HG02884 (cell line): ENCODE measurements around the gene KHNYN.

Experiments used
- ATAC-seq: cut with Tn5 transposase; IDR thresholded peaks from one replicate; pipeline ENCODE4 v1.9.1; 2021; ENCODE audit warnings: mild to moderate bottlenecking, moderate library complexity; ENCODE audit not compliant: unreplicated experiment

The KHNYN gene

DNA sequence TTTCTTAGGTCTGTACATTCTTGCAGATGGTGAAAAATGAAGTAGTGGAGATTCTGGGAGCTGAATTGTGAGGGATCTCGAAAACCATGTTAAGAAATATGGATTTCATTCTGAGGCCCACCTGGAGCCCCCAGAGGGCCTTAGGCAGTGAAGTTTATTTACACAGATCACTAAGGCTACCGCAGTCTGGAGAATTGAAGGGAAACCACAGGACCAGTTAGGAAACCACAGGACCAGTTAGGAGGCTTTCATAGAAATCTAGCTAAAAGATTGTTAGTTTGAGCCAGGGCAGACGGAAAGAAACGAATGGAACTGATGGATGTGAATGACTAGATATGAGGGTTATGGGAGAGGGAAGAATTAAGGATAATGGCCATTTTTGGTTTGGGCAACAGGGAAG, 7.5 kb upstream of the KHNYN start:
- no peak for ATAC-seq

DNA sequence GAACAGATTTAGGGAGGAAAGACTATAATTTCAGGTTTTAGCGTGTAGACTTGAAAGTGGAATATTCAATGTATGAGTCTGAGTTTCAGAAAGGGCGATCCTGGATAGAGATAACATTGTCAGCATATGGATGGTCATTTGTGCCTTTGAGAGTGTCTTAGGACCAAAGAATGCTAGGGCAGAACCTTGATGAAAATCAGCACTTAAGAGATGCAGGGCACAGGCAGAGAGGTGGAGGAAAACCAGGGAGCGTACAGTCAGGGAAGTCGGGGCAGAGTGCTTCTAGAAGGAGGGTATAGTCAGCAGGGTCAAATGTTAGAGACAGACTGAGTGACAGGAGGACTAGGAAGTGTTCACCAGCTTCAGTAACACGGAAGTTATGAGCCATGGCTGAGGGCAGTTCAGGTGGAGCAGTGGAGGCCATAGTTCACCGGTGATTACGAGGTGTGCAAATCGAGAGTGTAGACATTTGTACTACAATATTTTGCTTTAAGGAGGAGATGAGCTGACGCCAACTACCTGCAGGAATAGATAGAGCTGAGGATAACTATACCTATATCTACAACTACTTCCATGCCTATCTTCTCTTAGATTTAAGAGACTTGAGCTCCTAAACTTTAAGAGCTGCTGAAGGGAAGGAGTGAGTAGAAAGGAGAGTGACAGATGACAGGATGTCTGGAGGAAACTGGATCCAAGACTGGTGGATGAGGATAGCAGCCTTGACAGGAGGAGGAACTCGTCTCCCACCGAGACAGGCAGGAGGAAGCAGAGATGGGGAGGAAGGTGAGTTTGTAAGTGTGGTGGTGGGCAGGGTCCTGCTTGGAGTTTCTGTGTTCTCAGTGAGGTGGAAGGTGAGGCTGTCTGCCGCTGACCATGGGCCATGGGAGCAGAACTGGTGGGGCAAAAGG, 6.8 kb upstream of the KHNYN start:
- no peak for ATAC-seq

GRCh38 chr14:24425704-24426103, 4.0 kb upstream of the KHNYN start:
- no peak for ATAC-seq

DNA sequence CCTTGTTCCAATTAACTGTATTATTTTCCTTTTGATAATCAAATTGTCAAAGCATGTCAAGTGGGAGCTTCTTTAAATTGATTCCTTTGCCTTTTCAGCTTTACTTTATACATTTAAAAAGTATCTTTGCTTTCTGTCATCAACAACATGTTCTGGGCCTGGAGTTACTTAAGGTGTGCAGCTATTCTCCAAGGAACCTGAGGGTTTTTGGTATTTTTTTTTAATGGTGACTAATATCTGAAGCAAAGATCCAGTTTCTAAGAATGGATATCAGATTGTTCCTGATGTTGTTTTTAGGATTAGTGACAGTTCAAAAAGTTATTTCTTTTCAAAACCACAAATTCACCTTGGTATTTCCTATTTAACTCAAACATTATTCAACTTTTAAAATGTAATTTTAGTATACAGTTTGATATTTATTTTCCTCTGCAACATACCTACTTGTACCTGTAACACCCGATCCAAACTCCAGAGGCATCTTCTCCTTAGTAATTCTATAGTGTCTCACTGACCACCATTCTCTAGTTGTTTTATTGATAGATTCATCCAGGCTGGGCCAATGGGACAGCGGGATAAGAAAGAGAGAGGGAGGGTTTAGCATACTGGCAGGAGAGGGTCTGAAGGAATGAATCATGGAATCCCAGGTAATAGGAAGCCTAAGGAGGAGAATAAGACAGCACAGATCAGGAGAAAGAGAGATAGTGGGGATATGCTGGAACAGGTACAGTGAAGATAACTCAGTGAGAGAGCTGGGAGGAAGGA, 3.4 kb upstream of the KHNYN start:
- ATAC-seq = no peak

DNA sequence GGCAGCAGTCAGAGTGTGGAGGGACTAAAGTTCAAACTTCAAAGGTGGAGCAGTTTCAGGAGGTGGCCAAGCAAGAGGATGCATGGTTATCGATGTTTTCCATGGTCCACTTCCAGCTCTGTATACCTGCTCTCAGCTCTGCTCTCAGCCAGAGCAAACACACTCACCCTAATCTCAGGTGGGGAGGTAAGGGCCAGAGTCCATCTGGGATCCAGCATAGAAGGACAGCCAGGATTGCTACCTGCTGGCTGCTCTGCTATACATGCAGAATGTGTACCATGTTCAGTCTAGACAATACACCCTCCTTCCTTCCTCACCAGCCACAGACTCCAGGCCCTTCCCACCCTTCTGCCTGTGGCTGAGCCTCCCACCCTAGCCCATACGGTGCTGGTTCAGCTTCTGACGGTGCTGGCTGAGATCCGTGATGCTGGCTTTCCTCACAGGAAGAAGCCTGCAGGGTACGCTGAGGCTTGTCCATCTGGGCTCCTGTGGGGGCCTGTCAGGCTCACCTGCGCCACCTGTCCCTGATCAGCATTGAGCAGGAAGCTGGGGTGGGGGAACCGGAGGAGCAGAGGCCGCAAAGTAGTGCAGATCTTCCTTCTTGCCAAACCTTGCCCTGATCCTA, 2.7 kb upstream of the KHNYN start:
- ATAC-seq = no peak

DNA sequence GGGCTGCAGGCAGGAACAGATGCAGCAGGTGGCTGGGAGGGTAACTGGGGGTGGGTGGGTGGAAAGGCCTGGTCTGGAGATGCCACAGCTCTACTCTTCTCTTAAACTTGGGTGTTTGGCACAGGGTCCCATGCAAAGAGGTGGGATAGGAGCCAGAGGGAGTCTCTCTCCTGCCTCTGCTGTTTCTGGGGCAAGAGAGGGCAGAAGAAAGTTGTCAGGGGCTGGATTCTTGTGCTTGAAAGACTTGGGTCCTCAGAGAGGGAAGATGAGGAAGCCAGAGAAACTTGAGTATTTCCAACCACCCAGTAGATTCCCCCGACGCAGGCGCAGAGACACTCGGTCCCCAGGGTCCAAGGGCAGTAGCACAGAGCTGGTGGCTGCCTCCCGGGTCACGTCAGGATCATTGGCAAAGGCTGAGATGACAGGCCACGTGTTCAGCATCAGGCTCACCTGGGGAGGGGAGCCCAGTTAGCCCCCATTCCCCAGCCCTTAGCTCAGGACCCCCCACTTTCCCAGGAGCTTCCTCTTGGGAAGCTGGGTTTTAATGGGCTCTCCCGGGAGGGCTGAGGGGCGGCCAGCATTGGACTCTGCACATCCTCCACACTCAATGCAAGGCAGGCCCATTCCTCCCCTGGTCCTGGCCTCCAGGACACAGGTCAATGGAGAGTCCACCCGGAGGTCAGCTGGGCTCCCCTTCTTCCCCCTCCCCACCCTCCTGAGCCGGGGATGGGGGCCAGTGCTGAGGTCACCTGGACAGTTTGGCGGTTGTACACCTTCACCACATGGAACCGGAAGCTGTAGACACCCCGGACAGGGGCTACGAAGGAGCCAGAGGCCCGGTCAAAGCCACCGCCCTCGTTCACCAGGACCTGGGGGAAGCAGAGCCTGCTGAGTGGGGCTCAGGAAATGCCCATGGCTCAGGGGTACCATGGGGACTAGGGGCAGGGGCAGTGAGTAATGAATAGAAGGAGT, 1.9 kb upstream of the KHNYN start:
- no peak for ATAC-seq

DNA sequence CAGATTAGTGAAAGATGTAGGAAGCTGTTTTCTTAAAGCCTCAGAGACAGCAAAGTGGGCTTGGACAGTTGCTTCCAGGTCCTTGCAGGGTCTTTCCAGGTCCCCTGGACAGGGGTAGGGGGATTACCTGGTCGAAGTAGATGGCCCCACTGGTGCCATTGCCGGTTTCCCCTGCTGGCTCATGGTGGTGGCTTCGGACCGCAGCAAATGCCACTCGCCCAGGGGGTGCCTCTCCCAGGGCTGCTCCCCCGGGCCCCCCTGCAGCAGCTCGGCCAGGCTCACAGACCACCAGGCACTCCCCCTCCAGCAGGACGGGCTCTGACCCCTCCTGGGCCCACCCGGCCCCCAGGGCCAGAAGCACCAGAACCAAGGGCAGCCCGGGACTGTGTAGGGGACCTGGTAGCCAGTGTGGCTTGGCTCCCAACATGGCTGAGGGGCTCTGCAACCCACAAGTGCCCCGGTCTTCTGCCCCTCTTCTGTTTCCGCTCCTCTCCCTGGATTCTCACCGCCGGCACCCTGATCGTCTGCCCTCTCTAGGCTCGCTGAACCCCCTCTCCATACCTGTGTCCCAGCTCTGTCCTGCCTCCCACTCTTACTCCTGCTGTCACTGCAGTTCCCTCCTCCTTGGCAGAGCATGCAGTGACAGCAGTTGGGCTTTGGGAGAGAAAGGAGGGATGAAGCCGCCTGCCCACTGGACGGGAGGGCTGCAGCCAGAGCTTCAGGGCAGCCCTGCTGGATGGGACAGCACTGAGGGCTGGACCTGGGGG, 943 bp upstream of the KHNYN start:
- no peak for ATAC-seq

DNA sequence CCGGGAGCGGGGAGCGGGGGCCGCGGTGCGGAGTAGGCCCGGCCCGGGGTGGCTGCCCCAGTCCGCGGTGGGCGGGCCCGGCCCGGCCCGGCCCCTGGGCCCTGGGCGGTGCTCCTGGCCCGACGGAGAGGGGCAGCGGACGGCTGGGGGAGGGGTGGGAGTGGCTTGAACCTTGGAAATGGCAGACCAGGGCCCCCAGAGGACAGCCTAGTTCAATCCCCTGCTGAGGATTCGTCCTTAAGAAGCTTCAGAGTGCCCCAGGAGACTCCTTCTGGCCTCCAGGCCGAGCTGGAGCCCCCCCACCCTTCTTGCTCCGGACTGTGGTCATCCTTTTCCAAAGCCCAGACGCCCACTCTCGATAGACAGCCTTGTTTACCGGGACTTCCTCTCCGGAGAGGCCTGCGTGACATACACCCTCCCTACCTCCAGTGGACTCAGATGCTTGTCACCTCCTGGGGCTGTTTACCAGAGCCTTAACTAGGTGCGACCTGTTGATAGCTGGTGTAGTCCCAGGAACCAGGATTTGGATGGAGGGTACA, 458 bp downstream of the KHNYN start:
- peak; percentile 39 for ATAC-seq

DNA sequence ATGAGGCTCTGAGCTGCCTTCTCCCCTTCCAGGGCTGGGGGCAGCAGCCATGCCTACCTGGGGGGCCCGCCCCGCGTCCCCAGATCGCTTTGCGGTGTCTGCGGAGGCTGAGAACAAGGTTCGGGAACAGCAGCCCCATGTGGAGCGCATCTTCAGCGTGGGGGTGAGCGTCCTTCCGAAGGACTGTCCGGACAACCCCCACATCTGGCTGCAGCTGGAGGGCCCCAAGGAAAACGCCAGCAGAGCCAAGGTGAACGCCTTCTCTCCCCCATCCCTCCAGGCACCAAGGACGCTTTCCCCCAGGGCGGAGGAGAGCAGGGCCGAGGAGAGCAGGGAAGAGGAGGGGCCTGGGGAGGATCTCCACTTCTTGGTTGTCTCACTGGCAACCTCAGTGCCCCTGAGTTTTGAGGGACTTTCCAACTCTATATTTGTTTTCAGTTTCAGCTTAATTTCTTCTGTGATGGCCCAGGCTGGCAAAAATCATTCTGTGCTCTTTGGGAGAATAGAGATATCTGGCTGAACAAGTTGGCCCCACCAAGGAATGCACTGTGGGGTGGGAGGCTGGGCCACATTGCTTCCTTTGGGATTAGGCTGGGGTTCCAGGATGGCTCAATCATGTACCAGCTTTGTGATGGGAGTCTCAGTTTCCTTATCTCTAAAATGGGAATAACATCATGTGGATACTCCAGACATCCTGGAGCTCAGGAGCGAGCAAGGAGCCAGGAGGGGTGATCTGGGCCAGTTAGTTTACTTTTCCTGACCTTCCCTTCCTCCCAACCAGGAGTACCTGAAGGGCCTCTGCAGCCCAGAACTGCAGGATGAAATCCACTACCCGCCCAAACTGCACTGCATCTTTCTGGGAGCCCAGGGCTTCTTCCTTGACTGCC, 1.2 kb downstream of the KHNYN start:
- ATAC-seq = peak; percentile 29

DNA sequence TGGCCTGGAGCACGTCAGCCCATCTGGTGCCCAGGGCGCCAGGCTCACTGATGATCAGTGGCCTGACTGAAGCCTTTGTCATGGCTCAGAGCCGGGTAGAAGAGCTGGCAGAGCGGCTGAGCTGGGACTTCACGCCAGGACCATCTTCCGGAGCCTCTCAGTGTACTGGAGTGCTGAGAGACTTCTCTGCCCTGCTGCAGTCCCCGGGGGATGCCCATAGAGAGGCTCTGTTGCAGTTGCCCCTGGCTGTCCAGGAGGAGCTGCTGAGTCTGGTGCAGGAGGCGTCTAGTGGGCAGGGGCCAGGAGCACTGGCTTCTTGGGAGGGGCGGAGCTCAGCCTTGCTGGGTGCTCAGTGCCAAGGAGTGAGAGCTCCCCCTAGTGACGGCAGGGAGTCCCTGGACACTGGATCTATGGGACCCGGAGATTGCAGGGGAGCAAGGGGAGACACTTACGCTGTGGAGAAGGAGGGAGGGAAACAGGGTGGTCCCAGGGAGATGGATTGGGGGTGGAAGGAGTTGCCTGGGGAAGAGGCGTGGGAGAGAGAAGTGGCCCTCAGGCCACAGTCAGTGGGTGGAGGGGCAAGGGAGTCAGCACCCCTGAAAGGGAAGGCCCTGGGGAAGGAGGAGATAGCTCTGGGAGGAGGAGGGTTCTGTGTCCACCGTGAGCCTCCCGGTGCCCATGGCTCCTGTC, 2.0 kb downstream of the KHNYN start:
- peak; percentile 51 for ATAC-seq

GRCh38 chr14:24432259-24433131, 2.7 kb downstream of the KHNYN start:
- ATAC-seq = no peak

- no peak for ATAC-seq
Observed at GRCh38 chr14:24434036-24434435, 4.3 kb downstream of the KHNYN start.

- no peak for ATAC-seq
Observed at GRCh38 chr14:24434676-24435075, 4.9 kb downstream of the KHNYN start.

- no peak for ATAC-seq
Observed at GRCh38 chr14:24435192-24435810, 5.5 kb downstream of the KHNYN start.

DNA sequence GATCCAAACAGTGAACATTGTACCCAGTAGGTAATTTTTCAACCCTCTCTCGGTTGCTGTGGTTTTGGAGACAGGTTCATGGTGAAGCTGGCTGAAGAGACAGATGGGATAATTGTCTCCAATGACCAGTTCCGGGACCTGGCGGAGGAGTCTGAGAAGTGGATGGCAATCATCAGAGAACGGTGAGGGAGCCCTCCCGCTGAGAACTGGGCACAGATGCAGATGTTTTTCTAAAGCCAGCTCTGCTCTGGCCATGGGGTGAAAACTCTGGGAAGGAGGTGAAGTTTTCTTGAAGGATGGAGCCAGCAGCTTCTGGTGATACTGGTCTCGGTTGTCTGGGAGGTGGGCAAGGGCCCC, 6.2 kb downstream of the KHNYN start:
- ATAC-seq = no peak

DNA sequence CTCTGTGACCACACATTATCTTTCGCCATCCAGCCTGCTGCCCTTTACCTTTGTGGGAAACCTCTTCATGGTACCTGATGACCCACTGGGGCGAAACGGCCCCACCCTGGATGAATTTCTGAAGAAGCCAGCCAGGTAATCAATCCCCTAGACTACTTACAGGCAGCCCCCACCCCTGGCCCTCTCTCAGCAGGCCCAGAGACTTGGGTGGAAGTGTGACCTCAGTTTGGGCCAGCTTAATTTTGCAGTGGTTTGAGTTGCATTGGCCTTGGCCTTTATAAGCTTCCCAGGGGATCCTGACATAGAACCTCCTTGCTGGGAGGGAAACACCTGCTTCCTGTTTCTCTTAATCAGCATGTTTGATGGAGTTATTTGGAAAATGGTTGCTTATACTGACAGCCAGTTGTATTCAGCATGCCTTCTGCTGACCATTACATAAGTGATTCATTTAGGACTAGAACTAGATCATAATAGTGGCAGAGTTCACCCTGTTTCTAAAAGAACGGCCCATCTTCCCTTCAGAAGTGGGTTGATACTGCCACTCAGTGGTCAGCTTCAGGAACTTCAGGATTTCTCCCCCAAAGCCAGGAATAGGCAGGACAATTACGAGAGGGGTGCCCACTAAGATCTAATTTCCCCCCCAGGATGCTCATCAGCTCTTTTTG, 6.7 kb downstream of the KHNYN start:
- ATAC-seq = no peak
